GM19099 (cell line): ENCODE results near the gene MAGI1.

Experiments
- POLR2A ChIP-seq: IDR thresholded peaks from 3 replicates; pipeline ENCODE4 v1.6.1; 2011; ENCODE audit warnings: low read depth; ENCODE audit not compliant: insufficient read length; ENCODE audit errors: extremely low read depth

The MAGI1 gene

DNA sequence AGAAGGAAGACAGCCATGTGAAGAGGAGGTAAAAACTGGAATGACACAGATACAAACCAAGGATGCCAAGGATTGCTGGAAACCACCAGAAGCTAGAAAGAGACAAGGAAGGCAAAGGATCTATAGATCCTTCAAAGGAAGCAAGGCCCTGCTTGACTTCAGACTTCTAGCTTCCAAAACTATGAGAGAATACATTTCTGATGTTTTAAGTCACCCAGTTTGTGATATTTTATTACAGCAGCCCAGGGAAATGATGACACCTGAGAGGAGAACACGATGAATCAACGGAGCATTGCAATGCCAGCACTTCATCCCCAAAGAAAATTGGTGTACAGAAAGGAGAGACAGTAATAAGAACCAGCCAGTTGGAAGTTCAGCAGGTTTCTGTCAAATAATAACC lies 116.3 kb downstream of the MAGI1 start:
- TF ChIP-seq POLR2A, result no peak

DNA sequence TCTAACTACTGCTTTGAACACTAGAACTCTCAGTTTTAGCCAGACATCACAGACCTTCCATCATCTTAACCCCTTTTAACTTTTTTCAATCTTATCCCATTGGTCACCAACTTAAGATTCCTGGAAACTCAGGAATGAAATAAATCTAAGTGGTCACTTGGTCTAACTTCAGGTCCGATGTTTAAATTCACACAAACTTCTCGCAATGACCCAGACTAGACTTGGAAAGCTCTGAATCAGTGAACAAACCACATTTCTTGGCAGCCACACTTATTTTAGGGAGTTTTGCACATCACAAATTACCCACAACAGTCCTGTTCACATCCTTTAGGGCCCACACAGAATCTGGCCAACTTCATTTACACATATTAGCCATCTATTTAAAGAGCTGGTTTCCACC lies 118.9 kb downstream of the MAGI1 start:
- TF ChIP-seq POLR2A, result no peak

- TF ChIP-seq POLR2A, result no peak
Observed at GRCh38 chr3:65915477-65915876, 123.2 kb downstream of the MAGI1 start.

DNA sequence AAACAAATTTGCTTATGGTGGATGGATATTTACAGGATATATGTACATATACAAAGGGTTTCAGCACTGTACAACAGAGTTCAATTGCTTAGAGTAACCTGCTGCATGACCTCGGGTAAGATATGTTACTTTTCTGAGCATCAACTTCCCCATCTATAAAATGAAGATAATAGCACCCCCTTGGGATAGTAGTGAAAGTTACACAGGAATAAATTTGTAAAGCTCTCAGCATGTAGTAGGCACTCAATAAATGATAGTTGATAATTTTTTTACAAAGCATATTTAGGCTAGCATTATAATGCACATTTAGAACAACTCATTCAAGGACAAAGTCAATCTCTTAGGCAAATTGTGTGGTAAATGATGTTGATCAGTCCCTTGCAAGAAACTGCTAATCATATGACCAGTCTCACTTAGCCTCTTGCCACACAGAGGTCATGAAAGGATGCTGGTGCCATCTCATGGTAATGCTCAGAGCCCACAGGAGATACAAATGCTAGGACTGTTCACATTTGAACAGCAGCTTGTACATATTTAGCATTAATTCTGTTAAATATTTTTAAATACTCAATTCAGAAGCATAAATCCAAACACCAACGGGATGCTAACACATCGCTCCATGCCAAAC lies 123.9 kb downstream of the MAGI1 start:
- no peak for TF ChIP-seq POLR2A

GRCh38 chr3:65914032-65914739 lies 124.5 kb downstream of the MAGI1 start:
- no peak for TF ChIP-seq POLR2A

GRCh38 chr3:65912647-65913046 lies 126.1 kb downstream of the MAGI1 start:
- TF ChIP-seq POLR2A, result no peak

DNA sequence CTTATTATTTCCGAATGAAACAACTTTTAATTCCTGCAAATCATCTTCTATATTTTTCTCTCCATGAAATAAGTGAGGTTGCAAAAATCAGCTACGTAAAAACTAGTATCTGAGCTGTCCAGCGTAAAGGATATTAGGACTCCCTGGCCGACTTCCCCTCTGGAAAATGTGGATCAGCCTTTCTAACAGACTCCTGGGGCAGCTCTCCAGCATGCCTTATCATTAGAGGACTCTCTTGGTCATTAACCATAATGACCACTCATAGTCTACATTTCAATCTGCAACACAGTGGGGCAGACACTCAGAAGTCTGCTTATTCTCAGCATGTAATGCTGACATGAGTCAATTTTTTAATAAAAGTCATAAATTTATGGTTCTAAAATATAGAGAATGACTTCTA lies 130.1 kb downstream of the MAGI1 start:
- no peak for TF ChIP-seq POLR2A

DNA sequence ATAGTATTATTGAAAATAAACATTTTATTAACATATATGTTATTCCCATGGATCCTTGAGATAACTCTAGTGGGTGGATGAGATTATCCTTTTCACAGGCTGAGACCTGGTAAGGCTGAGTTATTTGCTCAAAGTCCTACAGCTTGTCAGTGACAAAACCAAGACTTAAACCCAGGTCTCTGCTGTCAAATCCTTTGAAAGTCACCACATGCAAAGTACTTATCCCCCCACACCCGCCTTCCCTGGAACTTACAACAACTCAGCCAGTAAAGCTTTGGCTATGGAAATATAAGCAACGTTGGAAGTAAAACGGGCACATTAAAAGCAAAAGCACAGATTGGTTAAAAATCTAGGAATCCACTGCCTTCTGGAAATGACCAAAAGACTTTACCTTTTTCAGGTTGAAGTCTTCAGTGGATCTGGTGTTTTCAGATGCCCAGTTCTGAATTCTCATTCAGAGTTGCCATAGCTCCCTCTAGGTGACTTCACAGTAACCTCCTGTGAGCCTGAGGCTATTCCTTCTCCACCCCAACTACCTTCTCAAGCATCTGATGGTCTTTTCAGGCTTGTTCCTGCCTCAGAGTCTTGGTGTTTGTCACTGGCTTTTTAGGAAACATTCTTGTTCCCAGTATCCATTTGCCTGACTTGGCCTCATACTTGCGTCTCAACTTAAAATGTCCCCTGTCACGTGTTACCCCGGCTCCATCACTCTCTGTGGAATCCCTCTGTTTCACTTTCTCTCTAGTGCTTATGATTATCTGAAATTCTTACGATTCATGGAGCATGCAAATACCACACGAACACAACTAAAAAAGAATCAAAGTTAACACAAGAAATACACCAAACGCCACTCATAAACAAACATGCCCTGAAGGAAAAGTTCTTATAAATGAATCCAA lies 131.2 kb downstream of the MAGI1 start:
- TF ChIP-seq POLR2A, result no peak

DNA sequence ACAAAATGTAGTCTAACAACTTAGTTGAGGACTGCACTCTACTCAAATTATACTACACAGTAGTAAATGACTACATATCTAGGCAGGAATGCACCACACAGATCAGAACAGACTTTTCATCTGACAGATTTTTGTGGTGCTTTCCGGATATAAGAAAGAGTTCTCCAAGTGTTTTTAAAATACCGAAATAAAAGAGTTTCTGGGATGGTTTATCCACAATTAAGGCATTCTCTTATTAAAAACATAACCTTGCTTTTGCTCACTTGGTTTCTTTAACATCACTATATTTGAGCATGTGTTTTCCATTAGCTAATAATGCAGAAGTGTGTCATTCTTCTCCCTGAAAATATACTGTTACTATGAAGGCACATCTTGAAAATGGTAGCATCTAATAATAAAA lies 132.9 kb downstream of the MAGI1 start:
- no peak for TF ChIP-seq POLR2A

GRCh38 chr3:65904016-65904415 lies 134.7 kb downstream of the MAGI1 start:
- TF ChIP-seq POLR2A, result no peak

DNA sequence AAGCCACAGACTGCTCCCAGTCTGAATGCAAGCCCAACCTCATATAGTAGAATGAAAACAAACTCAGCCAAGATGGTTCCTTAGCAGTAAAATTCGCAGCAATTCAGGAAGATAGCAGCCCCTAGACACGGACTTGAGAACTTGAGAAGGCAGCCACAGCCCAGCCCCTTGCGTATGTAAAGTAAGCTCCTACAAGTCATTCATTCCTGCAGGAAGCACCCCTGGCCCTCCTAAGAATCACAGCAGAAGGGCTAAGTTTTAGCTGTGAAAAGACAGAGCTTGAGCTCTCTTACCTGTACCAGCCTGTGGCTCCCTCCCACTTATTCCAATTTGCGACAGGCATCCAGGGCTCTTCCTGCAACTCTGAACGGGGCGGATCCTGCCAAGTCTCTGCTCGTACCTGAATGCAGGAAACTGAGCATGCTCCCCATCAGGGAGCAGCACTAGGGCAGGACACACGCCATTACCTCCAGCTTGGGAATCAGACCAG lies 136.4 kb downstream of the MAGI1 start:
- TF ChIP-seq POLR2A, result no peak

DNA sequence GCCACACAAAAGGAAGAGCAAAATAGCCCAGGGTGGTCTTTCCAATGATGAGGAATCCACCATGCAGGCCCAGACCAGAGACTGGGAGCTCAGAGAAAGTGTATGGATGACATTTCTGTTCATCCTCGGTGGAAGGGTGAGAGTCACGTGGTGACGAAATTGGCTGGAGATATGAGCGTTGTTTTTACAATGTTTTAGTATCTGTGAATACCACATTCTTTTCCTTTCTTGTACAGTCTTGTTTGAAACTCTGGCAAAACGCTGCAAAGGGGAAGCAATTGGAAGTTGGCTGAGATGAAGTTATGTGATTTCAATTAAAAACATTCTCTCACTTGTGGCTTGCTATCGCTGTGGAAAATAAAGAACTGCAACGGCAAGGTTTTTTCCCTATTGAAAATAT lies 137.5 kb downstream of the MAGI1 start:
- no peak for TF ChIP-seq POLR2A

- no peak for TF ChIP-seq POLR2A
Observed at GRCh38 chr3:65899226-65899625, 139.5 kb downstream of the MAGI1 start.

DNA sequence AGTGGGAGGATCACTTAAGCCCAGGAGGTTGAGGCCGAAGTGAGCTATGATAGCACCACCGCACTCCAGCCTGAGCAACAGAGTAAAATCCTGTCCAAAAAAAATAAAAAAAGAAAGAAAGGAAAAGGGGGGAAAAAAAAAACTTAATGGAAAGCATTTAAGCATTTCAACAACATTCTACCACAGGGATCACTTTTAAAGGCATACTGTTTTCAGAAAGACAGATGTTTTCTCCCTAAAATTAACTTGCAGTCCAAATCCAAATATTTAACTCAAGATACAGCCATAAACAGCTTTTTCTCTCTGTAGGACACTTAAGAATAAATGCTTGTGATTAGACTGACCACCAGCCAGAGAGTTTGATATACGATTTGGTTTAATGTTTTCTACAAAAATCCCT lies 141.0 kb downstream of the MAGI1 start:
- no peak for TF ChIP-seq POLR2A

DNA sequence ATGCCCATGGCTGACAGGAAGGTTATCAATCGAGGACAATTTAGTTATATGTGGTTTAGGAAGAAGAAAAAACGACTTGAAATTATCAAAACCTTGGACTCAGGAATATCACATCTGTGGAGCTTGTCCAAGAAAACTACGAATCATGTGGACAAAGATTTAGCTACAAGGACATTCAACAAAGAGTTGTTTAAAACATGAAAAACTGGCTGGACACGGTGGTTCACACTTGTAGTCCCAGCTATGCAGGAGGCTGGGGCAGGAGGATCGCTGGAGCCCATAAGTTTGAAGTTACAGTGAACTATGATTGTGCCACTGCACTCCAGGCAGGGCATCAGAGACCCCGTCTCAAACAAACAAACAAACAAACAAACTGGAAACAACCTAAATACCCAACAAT lies 142.4 kb downstream of the MAGI1 start:
- no peak for TF ChIP-seq POLR2A
